Right lobe of liver (tissue), 4 donors: ENCODE data around the gene PTPRN2.

Source experiments
- CTCF ChIP-seq, 4 donors: fragments of 200-600 bp in 3 of 4; fragments of 450-650 bp in 1 of 4; IDR thresholded peaks; one replicate each; pipeline versions ENCODE4 v1.5.1 to v1.8.0; 2016 to 2022; ENCODE audit warnings: antibody characterized with exemption in 4 of 4, mild to moderate bottlenecking in 2 of 4
- POLR2A ChIP-seq: fragments of 450-650 bp; IDR thresholded peaks from one replicate; pipeline ENCODE4 v1.6.1; 2017; ENCODE audit warnings: antibody characterized with exemption, mild to moderate bottlenecking
- donor health status: DM: no; HTN: no; CAD: no.
- donor health status: DM: no; HTN: no; CAD: no.
- donor health status: DM: no; HTN: yes; CAD: no.

DNA sequence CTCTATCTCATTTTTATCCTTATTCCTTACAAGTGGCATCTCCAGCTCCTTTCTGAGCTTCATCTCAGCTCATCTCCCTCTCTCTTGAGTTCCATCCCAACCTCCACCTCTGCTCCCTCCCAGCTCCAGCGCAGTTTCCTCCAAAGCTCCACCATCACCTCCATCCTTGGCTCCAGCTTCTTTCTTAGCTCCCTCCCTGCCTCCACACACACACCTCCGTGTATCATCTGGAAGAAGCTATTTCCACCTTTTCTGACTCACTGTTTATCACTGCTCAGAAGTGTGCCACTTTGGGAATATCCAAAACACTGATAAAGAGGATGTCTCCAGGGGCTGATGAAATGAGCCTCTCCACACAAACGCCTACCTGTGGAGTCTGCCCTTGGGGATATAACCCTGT, 481.4 kb downstream of the PTPRN2 start:
- TF ChIP-seq CTCF (IDR thresholded peaks at IDR 0.05): no peak
- TF ChIP-seq POLR2A: no peak
